Ectodermal cell (in vitro differentiated cells): Measurements from ENCODE around the gene HHATL.

Experiments
- H3K27ac ChIP-seq: 2 replicates; pipeline ENCODE4 v1.7.0; 2013; ENCODE audit warnings: mild to moderate bottlenecking, low read depth, low read length; ENCODE audit not compliant: insufficient read depth, poor library complexity, severe bottlenecking
- H3K27me3 ChIP-seq: 2 replicates; pipeline ENCODE4 v1.7.0; 2013; ENCODE audit warnings: mild to moderate bottlenecking, low read length; ENCODE audit not compliant: insufficient read depth, control insufficient read depth, poor library complexity, severe bottlenecking
- H3K36me3 ChIP-seq: one replicate; pipeline ENCODE4 v1.7.0; 2013; ENCODE audit warnings: low read length; ENCODE audit not compliant: control insufficient read depth, insufficient read depth
- H3K4me1 ChIP-seq: one replicate; pipeline ENCODE4 v1.7.0; 2013; ENCODE audit warnings: low read length; ENCODE audit not compliant: control insufficient read depth, insufficient read depth
- H3K4me3 ChIP-seq: 2 replicates; pipeline ENCODE4 v1.7.0; 2013; ENCODE audit warnings: low read depth, low read length, control low read depth; ENCODE audit not compliant: insufficient read depth
- H3K9me3 ChIP-seq: 2 replicates; pipeline ENCODE4 v1.7.0; 2013; ENCODE audit warnings: mild to moderate bottlenecking, low read length, moderate library complexity; ENCODE audit not compliant: control insufficient read depth
- WGBS, 2 experiments: methylation state at CpG; one replicate each; pipeline ENCODE4 v1.1.7; 2013; ENCODE audit warnings: missing lambda C conversion rate in 2 of 2; 5-methylcytosine and 5-hydroxymethylcytosine counted together

The HHATL gene

GRCh38 chr3:42712688-42713372, 10.2 kb upstream of the HHATL start:
- Histone ChIP-seq H3K36me3 (no peaks in the 10 kb centered on the region), H3K27ac (no peak overlapping the region), H3K4me1 (no peaks in the 10 kb centered on the region), H3K27me3 (no peaks in the 10 kb centered on the region), H3K9me3 (no peaks in the 10 kb centered on the region), H3K4me3 (no peak overlapping the region)
- WGBS, 2 experiments = 90 to 91% methylated on average over 5 of the region's 5 CpGs

- no peak overlapping the region for H3K4me3 ChIP-seq
- no peaks in the 10 kb centered on the region for H3K36me3 ChIP-seq
- no peaks in the 10 kb centered on the region for H3K27me3 ChIP-seq
- H3K27ac ChIP-seq = no peak overlapping the region
- no peaks in the 10 kb centered on the region for H3K9me3 ChIP-seq
- WGBS, 2 experiments = 94 to 96% methylated on average over 4 of the region's 4 CpGs
- H3K4me1 ChIP-seq = no peaks in the 10 kb centered on the region
Observed at GRCh38 chr3:42712344-42712648, 9.7 kb upstream of the HHATL start.

- Histone ChIP-seq H3K27ac (no peak overlapping the region), H3K4me1 (no peaks in the 10 kb centered on the region), H3K36me3 (no peaks in the 10 kb centered on the region), H3K4me3 (no peak overlapping the region), H3K27me3 (no peaks in the 10 kb centered on the region), H3K9me3 (no peaks in the 10 kb centered on the region)
- 81 to 84% methylated on average over 5 to 6 of the region's 6 CpGs for WGBS, 2 experiments
Observed at GRCh38 chr3:42711491-42712343, 9.1 kb upstream of the HHATL start.

DNA sequence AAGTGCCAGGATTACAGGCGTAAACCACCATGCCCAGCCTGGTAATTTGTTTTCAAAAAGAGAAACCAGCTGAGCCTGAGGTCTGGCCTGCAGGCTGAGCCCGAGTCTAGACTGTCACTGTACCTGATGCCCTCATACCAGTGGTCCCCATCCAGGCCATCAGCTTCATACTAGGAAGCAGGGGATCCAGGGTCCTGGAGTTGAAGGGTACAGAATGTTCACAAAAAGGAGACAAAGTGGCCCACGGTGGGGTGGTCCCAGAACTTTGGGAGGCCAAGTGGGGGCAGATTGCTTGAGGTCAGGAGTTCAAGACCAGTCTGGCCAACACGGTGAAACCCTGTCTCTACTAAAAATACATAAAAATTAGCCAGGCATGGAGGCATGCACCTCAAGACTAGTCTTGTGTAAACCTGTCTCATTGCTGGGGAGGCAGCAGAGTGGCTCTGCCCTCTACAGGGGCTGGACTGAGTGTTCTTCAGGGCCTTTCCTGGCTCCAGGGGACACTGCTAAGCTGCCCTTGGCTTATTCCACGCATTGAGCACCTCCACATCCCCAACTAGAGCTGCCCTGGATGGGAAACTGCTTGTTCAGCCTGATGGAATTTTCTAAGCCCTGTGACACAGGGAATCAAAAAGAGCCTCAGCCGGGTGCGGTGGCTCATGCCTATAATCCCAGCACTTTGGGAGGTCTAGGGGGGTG, 7.9 kb upstream of the HHATL start:
- H3K9me3 ChIP-seq = no peaks in the 10 kb centered on the region
- no peaks in the 10 kb centered on the region for H3K36me3 ChIP-seq
- WGBS, 2 experiments = 78 to 81% methylated on average over 7 of the region's 7 CpGs
- H3K27me3 ChIP-seq = no peaks in the 10 kb centered on the region
- no peak overlapping the region for H3K4me3 ChIP-seq
- H3K27ac ChIP-seq = no peak overlapping the region
- H3K4me1 ChIP-seq = no peaks in the 10 kb centered on the region

GRCh38 chr3:42709621-42710020, 7.0 kb upstream of the HHATL start:
- H3K27ac ChIP-seq = no peak overlapping the region
- H3K4me3 ChIP-seq = no peak overlapping the region
- H3K27me3 ChIP-seq = no peaks in the 10 kb centered on the region
- H3K36me3 ChIP-seq = no peaks in the 10 kb centered on the region
- 90 to 94% methylated on average over 10 of the region's 10 CpGs for WGBS, 2 experiments
- H3K4me1 ChIP-seq = no peaks in the 10 kb centered on the region
- H3K9me3 ChIP-seq = no peaks in the 10 kb centered on the region

GRCh38 chr3:42708611-42709151, 6.1 kb upstream of the HHATL start:
- 92 to 94% methylated on average over 10 of the region's 10 CpGs for WGBS, 2 experiments
- H3K4me1 ChIP-seq = no peaks in the 10 kb centered on the region

DNA sequence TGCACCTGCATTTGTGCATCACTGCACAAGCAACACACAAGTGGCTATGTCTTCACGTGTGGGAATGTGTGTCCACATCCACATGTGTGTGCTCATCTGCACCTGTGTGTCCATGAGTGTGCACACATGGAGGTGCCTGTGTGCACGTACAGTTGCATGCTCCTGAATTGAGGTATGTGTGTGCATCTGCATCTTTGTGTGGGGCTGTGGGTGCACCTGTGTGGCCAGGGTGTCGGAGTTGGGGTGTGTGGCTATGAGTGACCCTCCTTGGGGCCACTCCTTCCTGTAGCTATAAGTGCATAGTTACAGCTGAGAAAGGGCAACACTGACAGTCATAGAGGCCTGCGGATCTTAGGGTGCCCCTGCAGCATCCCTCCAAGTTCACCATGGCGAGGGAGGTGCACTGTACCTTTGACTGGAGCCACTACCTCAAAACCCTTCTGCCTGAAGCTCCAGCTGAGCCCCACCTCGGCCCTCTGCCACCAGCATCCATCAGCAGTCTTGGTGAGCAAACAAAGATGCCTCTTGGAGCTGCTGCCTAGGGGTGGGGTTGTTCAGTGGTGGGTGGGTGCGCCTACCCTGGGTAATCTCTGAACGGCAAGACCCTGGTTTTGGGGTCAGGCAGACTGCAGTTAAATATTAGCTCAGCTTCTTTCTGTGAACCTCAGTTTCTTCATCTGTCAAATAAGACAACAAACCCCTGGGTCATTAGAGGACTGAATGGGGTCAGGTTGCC, 5.2 kb upstream of the HHATL start:
- WGBS, 2 experiments = 87 to 92% methylated on average over 8 of the region's 8 CpGs
- no peaks in the 10 kb centered on the region for H3K4me1 ChIP-seq
- no peaks in the 10 kb centered on the region for H3K27me3 ChIP-seq
- H3K9me3 ChIP-seq = no peaks in the 10 kb centered on the region
- no peak overlapping the region for H3K27ac ChIP-seq
- no peak overlapping the region for H3K4me3 ChIP-seq
- no peaks in the 10 kb centered on the region for H3K36me3 ChIP-seq

More at GRCh38 chr3:42708611-42709151, 6.1 kb upstream of the HHATL start:
- Histone ChIP-seq H3K9me3 (no peaks in the 10 kb centered on the region), H3K36me3 (no peaks in the 10 kb centered on the region), H3K27me3 (no peaks in the 10 kb centered on the region), H3K27ac (no peak overlapping the region), H3K4me3 (no peak overlapping the region)

DNA sequence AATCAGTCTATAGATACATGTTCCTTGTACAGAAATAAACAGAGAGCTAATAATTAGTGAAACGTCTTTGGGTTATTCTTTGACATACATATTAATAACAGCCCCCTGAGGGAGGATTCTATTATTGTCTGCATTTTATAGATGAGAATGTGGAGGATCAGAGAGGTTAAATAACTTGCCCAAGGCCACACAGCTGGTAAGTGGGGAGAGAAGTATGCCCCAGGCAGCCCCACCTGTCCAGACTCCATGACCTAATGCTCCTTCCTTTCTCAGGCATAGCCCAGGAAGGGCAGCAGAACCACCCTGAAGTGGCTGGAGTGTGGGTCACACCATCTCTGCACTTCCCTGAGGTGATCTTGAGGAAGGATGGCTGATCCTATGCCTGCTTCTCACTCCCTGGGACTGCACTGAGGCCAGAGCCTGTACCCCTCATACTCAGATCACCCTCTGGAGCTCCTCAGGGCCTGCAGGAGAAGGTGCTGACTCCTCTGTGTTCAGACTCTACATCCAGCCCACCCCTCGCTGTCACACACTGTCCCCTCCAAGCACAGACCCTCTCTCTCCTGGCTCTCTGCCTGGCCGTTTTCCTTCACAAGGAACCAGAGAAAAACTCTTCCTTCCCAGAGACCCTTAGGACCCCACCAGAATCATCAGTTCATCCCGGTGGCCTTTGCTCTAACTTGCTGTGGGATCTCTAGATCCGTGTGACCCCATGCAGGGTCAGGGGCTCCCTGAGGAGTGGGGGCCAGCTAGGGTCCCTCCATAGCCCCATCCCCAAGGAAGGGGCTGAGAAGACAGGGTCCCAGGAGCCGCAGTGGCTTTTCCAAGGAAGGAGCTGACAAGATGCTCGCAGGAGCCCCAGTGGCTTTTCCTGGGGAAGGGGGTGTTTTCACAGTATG, 4.4 kb upstream of the HHATL start:
- H3K4me1 ChIP-seq = no peaks in the 10 kb centered on the region

DNA sequence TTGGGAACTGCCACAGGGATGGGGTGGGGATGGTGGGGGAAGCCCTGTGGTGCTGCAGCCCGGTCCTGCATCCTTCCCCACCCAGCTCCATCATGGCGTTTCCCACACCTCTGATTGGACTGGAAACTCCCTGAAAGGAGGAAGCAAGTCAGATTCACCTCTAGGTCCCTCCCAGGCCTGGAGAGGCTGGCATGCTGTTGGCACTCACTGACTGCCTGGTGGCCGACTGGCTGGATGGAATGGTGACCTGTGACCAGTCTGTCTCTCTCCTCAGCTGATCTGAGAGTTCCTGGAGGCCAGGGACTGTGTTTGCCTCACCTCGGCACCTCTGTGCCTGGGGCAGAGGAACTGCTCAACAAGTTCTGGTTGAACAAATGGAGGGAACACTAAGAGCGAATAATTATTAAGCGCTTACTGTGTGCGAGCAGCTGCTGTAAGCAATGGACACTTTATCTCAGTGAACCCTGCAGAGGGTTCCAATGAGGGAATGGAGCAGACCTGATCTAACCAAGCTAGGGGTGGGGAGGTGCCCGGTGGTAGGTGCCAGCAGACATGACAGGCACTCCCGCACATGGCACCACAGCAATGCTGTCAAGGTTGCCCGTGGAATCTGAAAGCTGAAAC, 3.5 kb upstream of the HHATL start:
- Histone ChIP-seq H3K4me1 (no peaks in the 10 kb centered on the region), H3K9me3 (no peaks in the 10 kb centered on the region), H3K36me3 (no peaks in the 10 kb centered on the region), H3K27ac (no peak overlapping the region), H3K27me3 (no peaks in the 10 kb centered on the region), H3K4me3 (no peak overlapping the region)
- 88 to 91% methylated on average over 10 of the region's 10 CpGs for WGBS, 2 experiments

More for the DNA sequence above, 4.4 kb upstream of the HHATL start:
- Histone ChIP-seq H3K36me3 (no peaks in the 10 kb centered on the region), H3K9me3 (no peaks in the 10 kb centered on the region), H3K4me3 (no peak overlapping the region), H3K27ac (no peak overlapping the region), H3K27me3 (no peaks in the 10 kb centered on the region)
- 85 to 89% methylated on average over 6 of the region's 7 CpGs for WGBS, 2 experiments
